Measurements from ENCODE around the gene PRR29. TPM values are rescaled to one million over a fixed set of nuclear protein-coding genes. Genes with fewer than 3 reads are reported as not detected.
A peak's percentile ranks its signal among the peaks of the same experiment; 100 is the strongest.

PRR29 gene
- total and polyA plus RNA-seq, 4 donors: 8.0 to 36.8 (median 9.1) TPM

- ATAC-seq (ENCODE audit: insufficient read depth, low FRiP score) (no peak), DNase-seq (no peak)
- peaks cover 0 to 1% (median 0%) of the 10 kb centered on the region in 4 donors for H3K9me3 ChIP-seq (ENCODE audit: control insufficient read depth in 4 of 4, insufficient read depth in 3 of 4, low read length in 3 of 4)
- no peak overlapping the region for H3K4me3 ChIP-seq
- peaks cover 0 to 3% (median 0%) of the 10 kb centered on the region in 4 donors for H3K36me3 ChIP-seq (ENCODE audit: control insufficient read depth in 4 of 4, insufficient read depth in 4 of 4, low read length in 4 of 4)
- no peak for TF ChIP-seq CTCF (IDR thresholded peaks at IDR 0.05; ENCODE audit: control extremely low read depth, extremely low read depth)
- WGBS, 2 donors: 56 to 59% methylated on average over 8 of the region's 8 CpGs
- H3K4me1 ChIP-seq (ENCODE audit: control insufficient read depth in 5 of 5, insufficient read depth in 5 of 5, low read length in 5 of 5): peaks cover 0 to 20% (median 15%) of the 10 kb centered on the region in 5 donors
- no peaks in the 10 kb centered on the region for H3K27me3 ChIP-seq (ENCODE audit: control insufficient read depth in 3 of 3, insufficient read depth in 3 of 3, low read length in 2 of 3)
- H3K27ac ChIP-seq (ENCODE audit: low read depth in 1 of 2, low read length in 1 of 2): peak overlapping the region in 1 of 2 donors; percentile 21
- H3K9ac ChIP-seq (ENCODE audit: insufficient read depth in 1 of 2, low read length in 2 of 2): no peak overlapping the region
Measured at GRCh38 chr17:64009571-64010402, 11.6 kb downstream of the PRR29 start.

- Histone ChIP-seq H3K4me3 (no peak overlapping the region), H3K9ac (ENCODE audit: insufficient read depth in 1 of 2, low read length in 2 of 2) (no peak overlapping the region), H3K27ac (ENCODE audit: low read depth in 1 of 2, low read length in 1 of 2) (peak overlapping the region in 1 of 2 donors; percentile 22), H3K27me3 (ENCODE audit: control insufficient read depth in 3 of 3, insufficient read depth in 3 of 3, low read length in 2 of 3) (no peaks in the 10 kb centered on the region), H3K36me3 (ENCODE audit: control insufficient read depth in 4 of 4, insufficient read depth in 4 of 4, low read length in 4 of 4) (no peaks in the 10 kb centered on the region), H3K9me3 (ENCODE audit: control insufficient read depth in 4 of 4, insufficient read depth in 3 of 4, low read length in 3 of 4) (no peaks in the 10 kb centered on the region), H3K4me1 (ENCODE audit: control insufficient read depth in 5 of 5, insufficient read depth in 5 of 5, low read length in 5 of 5) (peaks cover 0 to 7% (median 5%) of the 10 kb centered on the region in 5 donors)
- 87 to 91% methylated on average over 6 of the region's 6 CpGs for WGBS, 2 donors
- TF ChIP-seq CTCF (IDR thresholded peaks at IDR 0.05; ENCODE audit: control extremely low read depth, extremely low read depth): no peak
- DNase-seq (no peak), ATAC-seq (ENCODE audit: insufficient read depth, low FRiP score) (no peak)
Measured at GRCh38 chr17:64015447-64015846, 17.3 kb downstream of the PRR29 start.

DNA sequence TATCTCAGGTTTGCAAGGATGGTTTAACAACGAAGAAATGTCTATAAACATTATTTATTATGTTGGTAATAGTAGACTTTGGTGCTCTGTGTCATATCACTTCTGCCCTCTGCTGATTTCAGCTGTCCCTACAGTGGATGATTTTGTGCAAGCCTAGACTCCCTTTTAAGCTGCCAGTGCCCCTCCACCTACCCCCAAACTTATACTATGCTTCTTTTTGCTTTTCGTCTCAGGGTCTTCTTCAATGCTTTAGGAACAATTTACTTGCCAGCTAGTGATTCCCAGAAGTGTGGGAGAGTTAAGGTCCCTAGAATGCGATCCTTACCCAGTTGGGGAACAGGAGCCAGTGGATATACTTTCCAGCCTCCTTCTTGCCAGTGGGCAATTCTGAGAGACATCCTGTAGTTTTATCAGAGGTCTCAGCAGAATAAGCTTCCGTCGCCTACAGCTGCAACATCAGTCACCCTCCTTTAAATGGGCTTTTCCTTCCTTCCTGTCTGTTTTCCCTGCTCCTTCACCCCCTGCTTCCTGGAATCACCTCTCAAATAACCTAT is 18.2 kb downstream of the PRR29 start:
- TF ChIP-seq CTCF (IDR thresholded peaks at IDR 0.05; ENCODE audit: control extremely low read depth, extremely low read depth): no peak
- no peaks in the 10 kb centered on the region for H3K36me3 ChIP-seq (ENCODE audit: control insufficient read depth in 4 of 4, insufficient read depth in 4 of 4, low read length in 4 of 4)
- H3K9ac ChIP-seq (ENCODE audit: insufficient read depth in 1 of 2, low read length in 2 of 2): no peak overlapping the region
- H3K27ac ChIP-seq (ENCODE audit: low read depth in 1 of 2, low read length in 1 of 2): peak overlapping the region; percentile 35 to 50
- DNase-seq: no peak
- no peak for ATAC-seq (ENCODE audit: insufficient read depth, low FRiP score)
- H3K4me3 ChIP-seq: no peak overlapping the region
- no peaks in the 10 kb centered on the region for H3K27me3 ChIP-seq (ENCODE audit: control insufficient read depth in 3 of 3, insufficient read depth in 3 of 3, low read length in 2 of 3)
- H3K9me3 ChIP-seq (ENCODE audit: control insufficient read depth in 4 of 4, insufficient read depth in 3 of 4, low read length in 3 of 4): no peaks in the 10 kb centered on the region
- WGBS, 2 donors: 28 to 48% methylated on average over 5 of the region's 5 CpGs
- H3K4me1 ChIP-seq (ENCODE audit: control insufficient read depth in 5 of 5, insufficient read depth in 5 of 5, low read length in 5 of 5): peaks cover 0 to 7% (median 7%) of the 10 kb centered on the region in 5 donors
